HG03460 (cell line): ENCODE results near the gene METTL8.

Experiments
- ATAC-seq: cut with Tn5 transposase; IDR thresholded peaks from one replicate; pipeline ENCODE4 v1.9.1; 2021; ENCODE audit not compliant: unreplicated experiment

The METTL8 gene

DNA sequence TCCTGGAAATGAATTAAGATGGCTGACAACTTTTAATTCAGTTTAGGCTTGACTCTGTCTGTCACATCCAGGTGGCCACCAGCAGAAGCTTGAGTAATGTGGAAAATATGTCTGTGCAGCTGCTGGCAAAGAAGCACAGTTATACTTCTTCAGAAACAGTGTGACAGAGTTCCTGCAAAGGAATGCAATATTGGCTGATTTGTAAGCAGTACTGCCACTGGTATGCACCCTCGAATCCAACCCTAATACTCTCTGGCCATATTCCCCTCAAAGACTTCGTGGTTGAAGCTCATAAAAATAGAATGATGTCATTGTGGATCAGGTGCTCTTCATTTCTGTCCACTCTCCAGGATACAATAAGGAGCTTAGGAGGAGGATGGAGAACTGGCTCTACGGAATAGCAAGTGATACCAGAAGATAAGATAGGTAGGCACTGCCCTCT, 86.2 kb downstream of the METTL8 start:
- no peak for ATAC-seq

DNA sequence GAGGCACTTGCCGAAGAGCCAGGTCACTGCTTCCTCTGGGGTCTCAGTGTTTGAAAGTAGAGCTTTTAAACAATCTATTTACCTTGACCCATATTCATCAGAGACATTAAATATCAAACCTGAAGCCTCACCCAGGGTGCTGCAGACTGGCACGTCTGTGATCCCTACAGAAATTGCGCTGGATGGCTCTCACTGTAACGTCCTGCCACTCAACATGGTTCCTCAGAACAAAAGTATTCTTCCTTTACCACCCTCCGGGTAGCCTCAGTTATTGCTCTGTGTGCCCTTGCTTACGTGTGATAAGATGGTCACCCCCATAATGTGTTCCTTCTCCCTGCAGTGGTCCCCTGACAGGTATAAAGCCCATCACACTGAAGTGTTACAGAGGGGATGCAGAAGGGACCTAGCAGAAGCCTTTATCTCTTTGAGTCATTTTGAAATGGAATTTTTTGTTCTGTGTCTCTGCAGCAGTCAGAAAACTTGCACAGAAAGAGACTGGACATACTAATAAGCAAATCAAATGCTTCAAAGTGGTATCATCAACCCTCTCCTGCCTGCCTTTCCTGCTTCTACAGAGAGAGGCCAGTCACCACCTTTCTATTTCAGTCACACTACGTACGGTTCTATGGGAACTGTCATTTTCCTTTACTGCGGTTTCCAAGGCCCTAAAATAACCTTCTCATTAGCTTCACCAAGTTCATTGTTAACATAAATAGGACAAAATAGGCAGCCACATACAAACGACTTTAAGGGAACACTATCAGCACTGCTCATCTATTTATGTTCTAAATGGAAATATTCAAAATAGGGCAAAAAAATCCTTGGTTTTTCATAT, 86.8 kb downstream of the METTL8 start:
- ATAC-seq = peak; percentile 63

DNA sequence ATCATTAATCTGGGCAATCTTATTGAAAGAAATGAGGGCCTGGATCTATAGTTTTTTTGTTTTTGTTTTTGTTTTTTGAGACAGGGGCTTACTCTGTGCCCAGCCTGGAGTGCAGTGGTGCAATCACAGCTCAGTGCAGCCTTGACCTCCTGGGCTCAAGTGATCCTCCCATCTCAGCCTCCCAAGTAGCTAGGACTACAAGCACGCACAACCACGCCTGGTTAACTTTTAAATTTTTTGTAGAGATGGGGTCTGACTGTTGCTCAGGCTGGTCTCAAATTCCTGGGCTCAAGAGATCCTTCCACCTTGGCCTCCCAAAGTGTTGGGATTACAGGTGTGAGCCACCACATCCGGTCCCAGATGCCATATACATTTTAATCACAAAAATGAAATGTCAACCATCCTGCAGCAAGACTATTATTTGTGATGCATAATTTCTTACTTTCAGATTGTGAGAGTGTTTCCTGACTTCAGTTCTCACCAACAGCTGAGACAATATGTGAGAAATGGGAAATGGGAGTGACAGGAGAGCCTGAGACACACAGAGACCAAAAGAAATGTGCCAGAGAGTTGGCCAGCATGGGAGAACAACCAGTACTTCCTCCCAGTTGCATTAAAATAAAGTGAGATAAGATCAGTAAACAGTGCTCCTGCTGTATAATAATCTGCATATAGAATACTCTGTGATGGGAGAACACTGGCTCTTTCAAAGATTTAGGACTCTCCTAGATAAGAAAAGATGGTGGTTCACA, 87.6 kb downstream of the METTL8 start:
- no peak for ATAC-seq

- ATAC-seq = no peak
Measured at GRCh38 chr2:171344182-171344581, 89.6 kb downstream of the METTL8 start.

GRCh38 chr2:171342067-171342413, 91.8 kb downstream of the METTL8 start:
- ATAC-seq = no peak

DNA sequence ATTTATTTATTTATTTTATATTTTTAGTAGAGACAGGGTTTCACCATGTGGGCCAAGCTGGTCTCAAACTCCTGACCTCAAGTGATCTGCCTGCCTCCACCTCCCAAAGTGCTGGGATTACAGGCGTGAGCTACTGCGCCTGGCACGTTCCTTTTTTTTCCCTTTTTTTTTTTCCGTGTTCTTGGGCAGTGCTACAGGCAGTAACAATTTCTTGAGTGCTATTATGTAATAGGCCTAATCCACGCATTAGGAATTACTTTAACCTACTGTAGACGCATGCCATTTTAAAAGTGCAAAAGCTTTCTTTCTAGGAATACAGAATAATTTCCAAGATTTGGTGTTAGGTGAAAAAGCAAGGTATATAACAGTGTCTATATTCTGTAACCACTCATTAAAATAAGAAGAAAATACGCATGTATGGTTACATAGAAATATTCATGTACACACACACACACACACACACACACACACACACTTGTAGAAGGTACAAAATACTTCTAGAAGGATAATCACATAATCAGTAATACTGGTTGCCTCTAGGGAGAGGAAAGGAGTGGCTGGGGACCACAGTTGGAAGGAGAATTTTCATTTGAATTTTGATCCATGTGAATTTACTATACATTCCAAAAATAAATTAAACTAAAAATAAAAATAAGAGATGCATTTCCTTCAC, 92.3 kb downstream of the METTL8 start:
- no peak for ATAC-seq

GRCh38 chr2:171334946-171335345, 98.8 kb downstream of the METTL8 start:
- no peak for ATAC-seq

GRCh38 chr2:171334171-171334570, 99.6 kb downstream of the METTL8 start:
- no peak for ATAC-seq

- no peak for ATAC-seq
Measured at GRCh38 chr2:171330155-171330956, 103.4 kb downstream of the METTL8 start.

- ATAC-seq = no peak
Measured at GRCh38 chr2:171327043-171327496, 106.7 kb downstream of the METTL8 start.

- ATAC-seq = no peak
Measured at GRCh38 chr2:171325886-171326585, 107.8 kb downstream of the METTL8 start.

DNA sequence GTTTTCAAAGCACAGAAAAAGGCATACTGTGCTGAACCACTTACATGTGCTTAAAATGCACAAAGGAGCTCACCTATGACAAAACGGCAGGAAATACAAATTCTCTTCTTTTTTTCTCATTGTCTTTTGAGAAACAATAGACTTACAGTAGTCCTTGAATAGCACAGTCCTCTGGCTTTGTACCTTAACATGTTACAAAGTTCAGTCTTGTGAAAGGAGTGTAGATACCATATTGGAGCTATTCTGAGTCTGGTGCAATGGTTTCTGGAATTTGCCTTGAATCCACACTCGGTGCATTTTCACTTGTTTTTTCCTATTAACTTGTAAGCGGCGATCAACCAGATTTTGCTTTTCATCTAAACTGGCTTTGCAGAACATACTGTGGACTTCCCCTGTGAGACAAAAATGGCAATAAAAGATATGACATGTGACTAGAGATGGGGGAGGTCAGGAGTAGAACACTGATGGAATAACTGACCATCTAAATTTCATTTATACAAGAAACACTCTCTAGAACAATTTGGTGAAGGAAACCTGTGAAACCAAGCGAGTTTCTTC, 109.7 kb downstream of the METTL8 start:
- ATAC-seq = no peak

DNA sequence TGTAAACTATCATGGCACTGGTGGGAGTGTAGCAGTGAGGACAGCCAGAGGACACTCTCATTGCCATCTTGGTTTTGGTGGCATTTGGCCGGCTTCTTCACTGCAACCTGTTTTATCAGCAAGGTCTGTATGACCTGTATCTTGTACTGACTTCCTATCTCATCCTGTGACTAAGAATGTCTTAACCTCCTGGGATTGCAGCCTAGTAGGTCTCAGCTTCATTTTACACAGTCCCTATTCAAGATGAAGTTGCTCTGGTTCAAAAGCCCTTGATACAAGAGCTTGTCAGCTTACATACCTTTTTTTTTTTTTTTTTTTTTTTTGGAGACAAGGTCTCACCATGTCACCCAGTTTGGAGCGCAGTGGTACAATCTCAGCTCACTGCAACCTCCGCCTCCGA, 110.9 kb downstream of the METTL8 start:
- ATAC-seq = no peak

DNA sequence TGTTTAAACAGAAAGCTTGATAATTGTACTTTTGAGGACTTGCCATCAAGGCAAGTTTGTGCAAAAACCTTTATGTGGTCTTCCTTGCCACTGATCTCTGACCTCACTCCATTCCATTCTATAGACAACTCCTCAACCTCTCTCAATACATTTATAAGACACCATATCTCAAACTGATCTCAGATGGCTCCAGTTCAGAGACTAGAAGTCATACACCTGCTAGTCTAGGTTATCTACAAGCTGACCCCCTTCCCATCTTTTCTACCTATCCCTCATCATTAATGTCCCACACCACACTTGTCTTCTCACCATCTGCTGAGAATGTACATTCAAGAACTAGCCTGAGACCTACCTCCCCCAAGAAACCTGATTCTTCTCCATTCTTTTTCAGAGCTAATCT, 113.1 kb downstream of the METTL8 start:
- ATAC-seq = no peak

- ATAC-seq = peak; percentile 34
Measured at GRCh38 chr2:171320208-171320621, 113.6 kb downstream of the METTL8 start.

GRCh38 chr2:171319164-171319810, 114.5 kb downstream of the METTL8 start:
- ATAC-seq = peak; percentile 49

- no peak for ATAC-seq
Measured at GRCh38 chr2:171318463-171318934, 115.3 kb downstream of the METTL8 start.

- peak; percentile 26 for ATAC-seq
Measured at GRCh38 chr2:171317492-171318125, 116.2 kb downstream of the METTL8 start.
